ENCODE measurements around the gene NLRX1.

GRCh38 chr11:119218141-119218878 is 49.8 kb downstream of the NLRX1 start:
- no peak for TF ChIP-seq ZNF24 (IDR thresholded peaks at IDR 0.05)
- no peak for TF ChIP-seq YY1 (IDR thresholded peaks at IDR 0.05; ENCODE audit: low read depth, low read length)
- no peak for TF ChIP-seq SPI1 (IDR thresholded peaks at IDR 0.05; ENCODE audit: borderline replicate concordance, insufficient read depth, low read depth, low read length)
- no peak for TF ChIP-seq FOXK2 (IDR thresholded peaks at IDR 0.05)
- no peak for TF ChIP-seq CTCF (IDR thresholded peaks at IDR 0.05 in 2 of 3, conservative IDR thresholded peaks at IDR 0.05 in 1 of 3; ENCODE audit: control insufficient read depth in 2 of 3, extremely low read depth in 1 of 3, insufficient read depth in 1 of 3, low read depth in 3 of 3, low read length in 3 of 3)
- no peak for TF ChIP-seq SIX5 (IDR thresholded peaks at IDR 0.05; ENCODE audit: low read depth, low read length, severe bottlenecking)
- no peak for TF ChIP-seq BACH1 (IDR thresholded peaks at IDR 0.05; ENCODE audit: borderline replicate concordance)
- TF ChIP-seq GATAD2B (conservative IDR thresholded peaks at IDR 0.05; ENCODE audit: low read depth), result no peak
- no peak for TF ChIP-seq SP1 (IDR thresholded peaks at IDR 0.05; ENCODE audit: low read depth, low read length)
- TF ChIP-seq POLR2A (IDR thresholded peaks at IDR 0.05; ENCODE audit: low read depth, low read length), result no peak
- TF ChIP-seq ZZZ3 (IDR thresholded peaks at IDR 0.05; ENCODE audit: control insufficient read depth, insufficient read length, low read depth), result no peak
- no peak for TF ChIP-seq TBL1XR1 (IDR thresholded peaks at IDR 0.05; ENCODE audit: low read depth, low read length)
- no peak for TF ChIP-seq TAF1 (IDR thresholded peaks at IDR 0.05; ENCODE audit: borderline replicate concordance, low read depth, low read length)
- no peak for TF ChIP-seq SIN3A (IDR thresholded peaks at IDR 0.05; ENCODE audit: low read depth, low read length)

Measured in GM12878 (cell line).